ENCODE measurements around the gene SHC4.

DNA sequence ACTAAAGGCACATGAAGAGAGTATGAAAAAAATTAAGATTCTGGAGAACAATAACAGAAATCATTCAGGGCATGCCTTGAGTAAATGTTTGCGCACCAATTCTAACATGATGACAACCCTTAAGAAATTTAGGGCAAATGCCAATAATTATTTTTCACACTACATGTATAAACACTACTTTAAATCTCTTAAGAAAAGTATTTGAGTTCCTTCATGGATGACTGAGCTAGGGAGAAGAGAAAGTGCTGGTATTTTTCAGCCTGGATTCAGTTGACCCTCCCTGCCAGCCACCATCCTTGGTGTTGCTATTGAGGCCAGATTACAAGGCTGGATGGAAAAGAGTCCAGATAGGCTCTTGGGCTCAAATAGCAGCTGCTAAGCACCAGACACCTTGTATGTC, 93.8 kb downstream of the SHC4 start:
- TF ChIP-seq, protein P1, sequence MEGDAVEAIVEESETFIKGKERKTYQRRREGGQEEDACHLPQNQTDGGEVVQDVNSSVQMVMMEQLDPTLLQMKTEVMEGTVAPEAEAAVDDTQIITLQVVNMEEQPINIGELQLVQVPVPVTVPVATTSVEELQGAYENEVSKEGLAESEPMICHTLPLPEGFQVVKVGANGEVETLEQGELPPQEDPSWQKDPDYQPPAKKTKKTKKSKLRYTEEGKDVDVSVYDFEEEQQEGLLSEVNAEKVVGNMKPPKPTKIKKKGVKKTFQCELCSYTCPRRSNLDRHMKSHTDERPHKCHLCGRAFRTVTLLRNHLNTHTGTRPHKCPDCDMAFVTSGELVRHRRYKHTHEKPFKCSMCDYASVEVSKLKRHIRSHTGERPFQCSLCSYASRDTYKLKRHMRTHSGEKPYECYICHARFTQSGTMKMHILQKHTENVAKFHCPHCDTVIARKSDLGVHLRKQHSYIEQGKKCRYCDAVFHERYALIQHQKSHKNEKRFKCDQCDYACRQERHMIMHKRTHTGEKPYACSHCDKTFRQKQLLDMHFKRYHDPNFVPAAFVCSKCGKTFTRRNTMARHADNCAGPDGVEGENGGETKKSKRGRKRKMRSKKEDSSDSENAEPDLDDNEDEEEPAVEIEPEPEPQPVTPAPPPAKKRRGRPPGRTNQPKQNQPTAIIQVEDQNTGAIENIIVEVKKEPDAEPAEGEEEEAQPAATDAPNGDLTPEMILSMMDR (IDR thresholded peaks at IDR 0.05) = no peak
- TF ChIP-seq POLR2A (IDR thresholded peaks at IDR 0.05; ENCODE audit: low read depth) (no peak), POLR2AphosphoS5 (IDR thresholded peaks at IDR 0.05) (no peak)

Measured in esophagus muscularis mucosa (tissue), 3 donors.